ENCODE data around the gene C3orf70.

C3orf70 gene

GRCh38 chr3:185042312-185043050 lies 110.4 kb downstream of the C3orf70 start:
- no peak for DNase-seq

GRCh38 chr3:185041540-185041939 lies 111.3 kb downstream of the C3orf70 start:
- DNase-seq: no peak

- DNase-seq: no peak
Measured at GRCh38 chr3:185040425-185040824, 112.4 kb downstream of the C3orf70 start.

- DNase-seq: no peak
Measured at GRCh38 chr3:185037801-185038200, 115.1 kb downstream of the C3orf70 start.

GRCh38 chr3:185030951-185031350 lies 121.9 kb downstream of the C3orf70 start:
- DNase-seq: no peak

- DNase-seq: no peak
Measured at GRCh38 chr3:185030399-185030798, 122.5 kb downstream of the C3orf70 start.

- DNase-seq: no peak
Measured at GRCh38 chr3:185029086-185029485, 123.8 kb downstream of the C3orf70 start.

GRCh38 chr3:185028121-185028520 lies 124.7 kb downstream of the C3orf70 start:
- DNase-seq: no peak

Measured in CD4-positive, alpha-beta T cell treated with Interleukin-4 for 4 hours (primary cell).